Measurements from ENCODE around the gene MUC5B. TPM values are rescaled to one million over a fixed set of nuclear protein-coding genes. Genes with fewer than 3 reads are reported as not detected.
A peak's percentile ranks its signal among the peaks of the same experiment; 100 is the strongest.
"Not testable (repeated sequence)": the region's sequence is repeated elsewhere in the genome, so short reads cannot be mapped to it uniquely, and the experiment has no call there.

Gene MUC5B
- total RNA-seq, 1 donor from 2014 or later = 0.25 TPM

DNA sequence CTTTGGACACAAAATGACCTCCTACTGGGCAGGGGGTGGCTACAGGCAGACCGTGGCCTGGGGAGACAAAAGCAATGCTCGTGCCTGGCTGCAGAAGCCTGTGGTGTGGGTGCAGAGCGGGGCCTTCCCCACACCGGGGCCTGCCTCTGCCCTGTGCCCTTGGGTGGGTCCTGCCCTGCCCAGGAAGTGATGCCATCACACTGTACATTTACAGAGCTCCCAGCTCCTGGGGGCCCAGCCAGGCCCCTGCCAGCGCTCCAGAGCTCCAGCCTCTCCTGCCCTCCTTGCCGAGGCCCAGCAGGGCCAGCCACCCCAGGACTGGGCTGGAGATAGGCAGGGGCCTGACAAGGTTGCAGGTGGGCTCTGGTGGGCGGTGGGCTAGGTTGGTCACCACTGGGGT, 40.1 kb downstream of the MUC5B start:
- TF ChIP-seq POLR2AphosphoS5 (IDR thresholded peaks at IDR 0.05; ENCODE audit: insufficient read depth in 1 of 2, low read depth in 1 of 2) = no peak
- TF ChIP-seq, protein P1, sequence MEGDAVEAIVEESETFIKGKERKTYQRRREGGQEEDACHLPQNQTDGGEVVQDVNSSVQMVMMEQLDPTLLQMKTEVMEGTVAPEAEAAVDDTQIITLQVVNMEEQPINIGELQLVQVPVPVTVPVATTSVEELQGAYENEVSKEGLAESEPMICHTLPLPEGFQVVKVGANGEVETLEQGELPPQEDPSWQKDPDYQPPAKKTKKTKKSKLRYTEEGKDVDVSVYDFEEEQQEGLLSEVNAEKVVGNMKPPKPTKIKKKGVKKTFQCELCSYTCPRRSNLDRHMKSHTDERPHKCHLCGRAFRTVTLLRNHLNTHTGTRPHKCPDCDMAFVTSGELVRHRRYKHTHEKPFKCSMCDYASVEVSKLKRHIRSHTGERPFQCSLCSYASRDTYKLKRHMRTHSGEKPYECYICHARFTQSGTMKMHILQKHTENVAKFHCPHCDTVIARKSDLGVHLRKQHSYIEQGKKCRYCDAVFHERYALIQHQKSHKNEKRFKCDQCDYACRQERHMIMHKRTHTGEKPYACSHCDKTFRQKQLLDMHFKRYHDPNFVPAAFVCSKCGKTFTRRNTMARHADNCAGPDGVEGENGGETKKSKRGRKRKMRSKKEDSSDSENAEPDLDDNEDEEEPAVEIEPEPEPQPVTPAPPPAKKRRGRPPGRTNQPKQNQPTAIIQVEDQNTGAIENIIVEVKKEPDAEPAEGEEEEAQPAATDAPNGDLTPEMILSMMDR (IDR thresholded peaks at IDR 0.05) = no peak
- no peak for TF ChIP-seq POLR2A (IDR thresholded peaks at IDR 0.05)
- peaks cover 19% of the 10 kb centered on the region for H3K4me1 ChIP-seq
- H3K9me3 ChIP-seq = no peaks in the 10 kb centered on the region
- intact Hi-C loops (cut with DNase I) = no loop called here
- peak overlapping the region; percentile 74 for H3K27ac ChIP-seq
- H3K4me3 ChIP-seq = peak overlapping the region; percentile 48 to 49
- DNase-seq (ENCODE audit: extremely low spot score in 2 of 2) = no peak
- no peaks in the 10 kb centered on the region for H3K27me3 ChIP-seq
- H3K36me3 ChIP-seq = no peaks in the 10 kb centered on the region

GRCh38 chr11:1264444-1264843, 41.6 kb downstream of the MUC5B start:
- intact Hi-C loops (cut with DNase I); H3K9me3 ChIP-seq; H3K27ac ChIP-seq; H3K36me3 ChIP-seq; H3K27me3 ChIP-seq; H3K4me3 ChIP-seq; DNase-seq (ENCODE audit: extremely low spot score in 2 of 2): not testable (repeated sequence)
- H3K4me1 ChIP-seq = peaks cover 19% of the 10 kb centered on the region

- H3K4me3 ChIP-seq; DNase-seq (ENCODE audit: extremely low spot score in 2 of 2); H3K27ac ChIP-seq; H3K9me3 ChIP-seq; H3K36me3 ChIP-seq; H3K27me3 ChIP-seq: not testable (repeated sequence)
- H3K4me1 ChIP-seq = peaks cover 19% of the 10 kb centered on the region
- intact Hi-C loops (cut with DNase I) = loop anchor here (5.0 kb wide), 1 partner anchor 497 kb away; the partner anchor contains the start of gene CTSD
These were observed 42.6 kb downstream of the MUC5B start for GRCh38 chr11:1265480-1265879.

- H3K27ac ChIP-seq; H3K27me3 ChIP-seq; DNase-seq (ENCODE audit: extremely low spot score in 2 of 2); H3K36me3 ChIP-seq; H3K9me3 ChIP-seq; H3K4me3 ChIP-seq: not testable (repeated sequence)
- peaks cover 11% of the 10 kb centered on the region for H3K4me1 ChIP-seq
- intact Hi-C loops (cut with DNase I) = loop anchor here (5.0 kb wide), 1 partner anchor 495 kb away; the partner anchor contains the start of gene CTSD
These were observed 44.1 kb downstream of the MUC5B start for GRCh38 chr11:1266976-1267375.

DNA sequence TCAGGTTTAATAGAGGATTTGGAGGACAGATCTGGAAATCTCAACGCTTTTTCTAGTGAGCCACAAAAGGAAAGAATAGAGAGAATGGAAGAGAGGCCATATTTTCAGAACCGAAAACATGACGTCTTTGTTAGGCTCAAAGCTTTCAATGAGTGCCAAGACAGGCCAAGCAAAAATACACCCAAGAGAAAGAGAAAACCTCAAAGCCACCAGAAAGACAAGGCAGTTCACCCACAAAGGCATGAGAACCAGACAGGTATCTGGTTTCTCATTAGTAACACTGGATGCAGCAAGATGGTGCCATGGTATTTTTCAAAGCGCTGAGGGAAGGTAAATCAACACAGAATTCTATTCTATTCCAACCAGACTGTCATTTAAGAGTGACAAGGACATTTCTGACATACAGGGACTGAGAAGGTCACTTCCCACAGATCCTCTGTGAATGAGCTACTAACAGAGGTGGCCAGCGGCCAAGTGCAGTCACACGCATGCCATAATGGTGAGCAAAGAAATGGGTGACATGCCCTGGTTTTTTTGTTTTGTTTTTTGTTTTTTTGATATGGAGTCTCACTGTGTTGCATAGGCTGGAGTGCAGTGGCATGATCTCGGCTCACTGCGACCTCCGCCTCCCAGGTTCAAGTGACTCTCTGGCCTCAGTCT, 44.7 kb downstream of the MUC5B start:
- no peaks in the 10 kb centered on the region for H3K36me3 ChIP-seq
- H3K27me3 ChIP-seq = no peaks in the 10 kb centered on the region
- DNase-seq (ENCODE audit: extremely low spot score in 2 of 2) = no peak
- TF ChIP-seq, protein P1 (IDR thresholded peaks at IDR 0.05) = no peak
- TF ChIP-seq POLR2A (IDR thresholded peaks at IDR 0.05) (no peak), POLR2AphosphoS5 (IDR thresholded peaks at IDR 0.05; ENCODE audit: insufficient read depth in 1 of 2, low read depth in 1 of 2) (no peak)
- H3K27ac ChIP-seq = no peak overlapping the region
- no peaks in the 10 kb centered on the region for H3K9me3 ChIP-seq
- H3K4me1 ChIP-seq = peaks cover 6% of the 10 kb centered on the region
- intact Hi-C loops (cut with DNase I) = loop anchor here (5.0 kb wide), 1 partner anchor 495 kb away; the partner anchor contains the start of gene CTSD
- no peak overlapping the region for H3K4me3 ChIP-seq

GRCh38 chr11:1269957-1270356, 47.1 kb downstream of the MUC5B start:
- Histone ChIP-seq H3K36me3 (peaks cover 0 to 9% of the 10 kb centered on the region in 2 donors), H3K27me3 (no peaks in the 10 kb centered on the region), H3K27ac (no peak overlapping the region), H3K9me3 (no peaks in the 10 kb centered on the region), H3K4me3 (no peak overlapping the region), H3K4me1 (no peaks in the 10 kb centered on the region)
- DNase-seq (ENCODE audit: extremely low spot score in 2 of 2) = no peak
- TF ChIP-seq POLR2A (IDR thresholded peaks at IDR 0.05) (no peak), POLR2AphosphoS5 (IDR thresholded peaks at IDR 0.05; ENCODE audit: insufficient read depth in 1 of 2, low read depth in 1 of 2) (no peak)
- TF ChIP-seq, protein P1 (IDR thresholded peaks at IDR 0.05) = no peak
- intact Hi-C loops (cut with DNase I) = loop anchor here (5.0 kb wide), 1 partner anchor 492 kb away; the partner anchor contains the start of gene CTSD

All from vagina (tissue), 2 donors.